ENCODE data around the gene MIOX. TPM values are rescaled to one million over a fixed set of nuclear protein-coding genes. Genes with fewer than 3 reads are reported as not detected.
A peak's percentile ranks its signal among the peaks of the same experiment; 100 is the strongest.

MIOX gene
- total RNA-seq, 1 donor from 2014 or later: not detected

DNA sequence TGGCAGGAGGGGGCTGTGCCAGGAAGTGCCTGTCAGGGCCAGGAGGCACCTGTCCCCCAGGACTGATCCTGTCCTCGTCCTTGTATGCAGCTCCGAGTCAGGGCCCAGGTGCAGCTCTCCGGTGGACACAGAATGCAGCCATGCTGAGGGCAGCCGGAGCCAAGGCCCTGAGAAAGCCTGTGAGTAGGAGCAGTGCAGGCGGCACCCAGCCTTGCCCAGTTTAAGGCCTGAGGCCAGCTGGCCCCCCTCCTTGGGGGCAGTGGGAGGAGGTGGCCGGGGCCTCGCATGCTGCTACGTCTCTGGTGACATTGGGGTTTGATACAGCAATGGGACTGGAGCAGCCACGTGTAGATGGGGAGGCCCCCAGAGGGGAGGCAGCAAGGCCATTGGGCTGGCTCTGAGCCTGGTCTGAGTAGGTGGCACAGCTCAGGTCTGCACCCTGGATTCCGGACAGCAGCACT lies 46.8 kb upstream of the MIOX start:
- Mint-ChIP-seq H3K27ac (ENCODE audit: unreplicated experiment) (no peak overlapping the region), H3K9me3 (ENCODE audit: unreplicated experiment) (no peaks in the 10 kb centered on the region), H3K36me3 (ENCODE audit: low read depth, unreplicated experiment) (peaks cover 11% of the 10 kb centered on the region), H3K27me3 (ENCODE audit: unreplicated experiment) (peaks cover 9% of the 10 kb centered on the region), H3K4me3 (ENCODE audit: unreplicated experiment) (no peak overlapping the region), H3K4me1 (ENCODE audit: unreplicated experiment) (no peaks in the 10 kb centered on the region)
- TF ChIP-seq, protein P1, sequence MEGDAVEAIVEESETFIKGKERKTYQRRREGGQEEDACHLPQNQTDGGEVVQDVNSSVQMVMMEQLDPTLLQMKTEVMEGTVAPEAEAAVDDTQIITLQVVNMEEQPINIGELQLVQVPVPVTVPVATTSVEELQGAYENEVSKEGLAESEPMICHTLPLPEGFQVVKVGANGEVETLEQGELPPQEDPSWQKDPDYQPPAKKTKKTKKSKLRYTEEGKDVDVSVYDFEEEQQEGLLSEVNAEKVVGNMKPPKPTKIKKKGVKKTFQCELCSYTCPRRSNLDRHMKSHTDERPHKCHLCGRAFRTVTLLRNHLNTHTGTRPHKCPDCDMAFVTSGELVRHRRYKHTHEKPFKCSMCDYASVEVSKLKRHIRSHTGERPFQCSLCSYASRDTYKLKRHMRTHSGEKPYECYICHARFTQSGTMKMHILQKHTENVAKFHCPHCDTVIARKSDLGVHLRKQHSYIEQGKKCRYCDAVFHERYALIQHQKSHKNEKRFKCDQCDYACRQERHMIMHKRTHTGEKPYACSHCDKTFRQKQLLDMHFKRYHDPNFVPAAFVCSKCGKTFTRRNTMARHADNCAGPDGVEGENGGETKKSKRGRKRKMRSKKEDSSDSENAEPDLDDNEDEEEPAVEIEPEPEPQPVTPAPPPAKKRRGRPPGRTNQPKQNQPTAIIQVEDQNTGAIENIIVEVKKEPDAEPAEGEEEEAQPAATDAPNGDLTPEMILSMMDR (IDR thresholded peaks at IDR 0.05; ENCODE audit: unreplicated experiment): no peak
- DNase-seq (ENCODE audit: low spot score): no peak

DNA sequence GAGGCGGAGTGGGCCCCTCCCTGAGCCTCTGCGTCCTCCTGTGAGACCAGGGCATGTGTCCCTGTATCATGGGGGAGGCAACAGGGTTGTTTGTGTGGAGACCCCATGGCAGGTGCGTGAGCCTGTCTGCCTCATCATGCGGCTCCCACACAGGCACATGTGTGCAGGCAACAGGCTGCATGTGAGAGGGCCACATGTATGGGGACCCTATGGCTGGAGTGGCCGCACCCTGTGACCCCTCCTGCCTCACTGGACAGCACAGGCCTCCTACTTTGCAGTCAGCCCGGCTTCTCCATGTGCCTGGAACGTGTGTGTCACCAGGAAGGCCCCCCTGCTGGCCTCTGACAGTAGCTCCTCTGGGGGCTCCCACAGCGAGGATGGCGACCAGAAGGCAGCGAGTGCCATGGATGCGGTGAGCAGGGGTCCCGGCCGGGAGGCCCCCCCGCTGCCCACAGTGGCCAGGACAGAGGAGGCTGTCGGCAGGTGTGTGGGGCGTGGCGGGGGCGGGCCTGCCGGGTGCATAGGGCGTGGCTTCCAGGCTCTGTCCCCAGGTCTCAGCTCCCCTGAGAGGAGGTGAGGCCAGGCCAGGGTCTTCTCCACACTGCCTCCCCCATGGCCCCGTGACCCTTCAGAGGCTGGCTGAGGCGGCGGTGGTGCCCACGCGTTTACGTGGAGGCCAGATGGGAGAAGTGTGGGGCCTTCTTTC lies 46.0 kb upstream of the MIOX start:
- DNase-seq (ENCODE audit: low spot score): no peak
- H3K4me3 Mint-ChIP-seq (ENCODE audit: unreplicated experiment): no peak overlapping the region
- TF ChIP-seq, protein P1 (IDR thresholded peaks at IDR 0.05; ENCODE audit: unreplicated experiment): no peak
- H3K36me3 Mint-ChIP-seq (ENCODE audit: low read depth, unreplicated experiment): peaks cover 6% of the 10 kb centered on the region
- no peaks in the 10 kb centered on the region for H3K4me1 Mint-ChIP-seq (ENCODE audit: unreplicated experiment)
- no peak overlapping the region for H3K27ac Mint-ChIP-seq (ENCODE audit: unreplicated experiment)
- peaks cover 11% of the 10 kb centered on the region for H3K27me3 Mint-ChIP-seq (ENCODE audit: unreplicated experiment)
- no peaks in the 10 kb centered on the region for H3K9me3 Mint-ChIP-seq (ENCODE audit: unreplicated experiment)

DNA sequence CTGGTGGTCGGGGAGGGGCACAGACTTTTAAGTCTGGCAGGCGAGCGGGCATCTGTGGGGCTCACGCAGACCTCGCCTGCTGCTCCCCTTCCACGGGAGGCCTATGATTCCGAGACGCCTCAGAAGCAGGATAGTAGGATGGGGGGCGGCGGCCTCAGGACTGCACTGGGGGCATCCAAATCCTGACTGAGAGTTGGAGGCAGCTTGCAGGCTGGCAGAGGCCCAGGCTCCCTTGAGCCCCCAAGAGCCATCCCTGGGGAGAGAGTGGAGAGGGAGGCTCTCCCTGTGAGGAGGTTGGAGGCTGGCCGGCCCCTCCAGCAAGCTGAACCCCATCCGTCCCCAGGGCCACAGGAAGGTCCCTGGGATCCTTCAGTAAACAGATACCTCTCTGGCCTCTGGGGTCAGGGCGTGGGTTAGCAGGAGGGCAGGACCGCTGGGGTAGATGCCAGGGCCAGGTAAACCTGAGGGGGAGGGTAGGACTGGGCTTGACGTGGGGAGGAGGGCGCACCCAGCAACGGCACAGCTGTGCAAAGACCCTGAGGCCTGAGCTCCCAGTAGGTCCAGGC lies 45.1 kb upstream of the MIOX start:
- TF ChIP-seq, protein P1 (IDR thresholded peaks at IDR 0.05; ENCODE audit: unreplicated experiment): no peak
- no peak for DNase-seq (ENCODE audit: low spot score)
- H3K9me3 Mint-ChIP-seq (ENCODE audit: unreplicated experiment): no peaks in the 10 kb centered on the region
- H3K27ac Mint-ChIP-seq (ENCODE audit: unreplicated experiment): no peak overlapping the region
- peaks cover 6% of the 10 kb centered on the region for H3K36me3 Mint-ChIP-seq (ENCODE audit: low read depth, unreplicated experiment)
- H3K4me1 Mint-ChIP-seq (ENCODE audit: unreplicated experiment): no peaks in the 10 kb centered on the region
- peaks cover 11% of the 10 kb centered on the region for H3K27me3 Mint-ChIP-seq (ENCODE audit: unreplicated experiment)
- H3K4me3 Mint-ChIP-seq (ENCODE audit: unreplicated experiment): no peak overlapping the region

DNA sequence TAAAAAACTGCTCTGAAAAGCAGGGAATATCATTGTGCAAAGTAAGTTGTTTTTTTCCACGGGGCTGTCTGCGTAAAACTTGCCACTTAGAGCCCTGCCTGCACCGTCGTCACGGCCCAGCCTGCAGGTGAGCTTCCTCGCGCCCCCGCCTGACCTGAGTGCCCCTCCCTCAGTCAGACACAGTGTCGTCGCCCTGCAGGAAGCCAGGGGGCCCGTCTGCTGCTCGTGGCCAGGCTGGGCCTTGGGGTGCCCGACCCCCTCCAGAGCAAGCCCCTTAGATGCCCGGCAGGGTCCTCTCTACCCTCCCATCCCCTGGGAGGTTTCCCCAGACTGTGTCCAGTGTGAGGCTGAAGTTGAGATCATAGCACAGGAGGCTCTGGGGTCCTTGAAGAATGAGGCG lies 43.5 kb upstream of the MIOX start:
- no peaks in the 10 kb centered on the region for H3K9me3 Mint-ChIP-seq (ENCODE audit: unreplicated experiment)
- H3K27me3 Mint-ChIP-seq (ENCODE audit: unreplicated experiment): peaks cover 11% of the 10 kb centered on the region
- no peak for DNase-seq (ENCODE audit: low spot score)
- TF ChIP-seq, protein P1 (IDR thresholded peaks at IDR 0.05; ENCODE audit: unreplicated experiment): no peak
- peaks cover 5% of the 10 kb centered on the region for H3K36me3 Mint-ChIP-seq (ENCODE audit: low read depth, unreplicated experiment)
- peaks cover 2% of the 10 kb centered on the region for H3K4me1 Mint-ChIP-seq (ENCODE audit: unreplicated experiment)
- H3K27ac Mint-ChIP-seq (ENCODE audit: unreplicated experiment): peak overlapping the region; percentile 70
- peak overlapping the region; percentile 56 for H3K4me3 Mint-ChIP-seq (ENCODE audit: unreplicated experiment)

Data from endothelial cell (in vitro differentiated cells).